C4-2B (cell line): ENCODE data around the gene TBC1D22A.

Experiments used
- H3K27ac ChIP-seq: fragments of 450-650 bp; 2 replicates; pipeline ENCODE4 v1.5.1; 2017
- CTCF ChIP-seq: fragments of 450-650 bp; conservative IDR thresholded peaks from 2 replicates; pipeline ENCODE4 v1.5.1; 2017; ENCODE audit warnings: mild to moderate bottlenecking
- ZFX ChIP-seq: fragments of 450-650 bp; IDR thresholded peaks from 2 replicates; pipeline ENCODE4 v1.6.1; 2017

Gene TBC1D22A

GRCh38 chr22:46789992-46790391 is 27.5 kb downstream of the TBC1D22A start:
- H3K27ac ChIP-seq: no peak overlapping the region
- TF ChIP-seq ZFX (no peak), CTCF (no peak)

GRCh38 chr22:46791201-46791731 is 28.8 kb downstream of the TBC1D22A start:
- no peak for TF ChIP-seq CTCF
- no peak for TF ChIP-seq ZFX

GRCh38 chr22:46792061-46792796 is 29.8 kb downstream of the TBC1D22A start:
- TF ChIP-seq ZFX (no peak), CTCF (no peak)
- H3K27ac ChIP-seq: no peak overlapping the region

More at GRCh38 chr22:46791201-46791731, 28.8 kb downstream of the TBC1D22A start:
- H3K27ac ChIP-seq: no peak overlapping the region

GRCh38 chr22:46792841-46793261 is 30.4 kb downstream of the TBC1D22A start:
- TF ChIP-seq CTCF (no peak), ZFX (no peak)
- H3K27ac ChIP-seq: no peak overlapping the region

- no peak for TF ChIP-seq CTCF
- TF ChIP-seq ZFX: no peak
- H3K27ac ChIP-seq: no peak overlapping the region
These were observed 31.0 kb downstream of the TBC1D22A start for GRCh38 chr22:46793497-46793896.

- H3K27ac ChIP-seq: no peak overlapping the region
- TF ChIP-seq CTCF (no peak), ZFX (no peak)
These were observed 31.6 kb downstream of the TBC1D22A start for GRCh38 chr22:46794067-46794466.

- TF ChIP-seq CTCF: no peak
- TF ChIP-seq ZFX: no peak
- no peak overlapping the region for H3K27ac ChIP-seq
These were observed 32.0 kb downstream of the TBC1D22A start for GRCh38 chr22:46794491-46794890.
